Cardiac fibroblast (primary cell): Measurements from ENCODE around the gene SPDYA.

Experiments used
- DNase-seq, 2 donors: peaks; one replicate each; pipeline versions ENCODE4 v3.0.0 to v3.0.0-alpha.2; 2010; ENCODE audit warnings: low read depth in 2 of 2
- H3K4me3 ChIP-seq, 2 donors: replicated peaks in 1 of 2; 1 replicate in 1 of 2; 2 replicates in 1 of 2; pipeline ENCODE4 v1.5.1; 2011; ENCODE audit warnings: low read depth in 2 of 2, low read length in 2 of 2, mild to moderate bottlenecking in 2 of 2, moderate library complexity in 1 of 2
- TF ChIP-seq, protein P1 (sequence below): IDR thresholded peaks from one replicate; pipeline ENCODE4 v1.5.1; 2011; ENCODE audit warnings: low read depth, mild to moderate bottlenecking, low read length, inconsistent platforms

SPDYA gene

DNA sequence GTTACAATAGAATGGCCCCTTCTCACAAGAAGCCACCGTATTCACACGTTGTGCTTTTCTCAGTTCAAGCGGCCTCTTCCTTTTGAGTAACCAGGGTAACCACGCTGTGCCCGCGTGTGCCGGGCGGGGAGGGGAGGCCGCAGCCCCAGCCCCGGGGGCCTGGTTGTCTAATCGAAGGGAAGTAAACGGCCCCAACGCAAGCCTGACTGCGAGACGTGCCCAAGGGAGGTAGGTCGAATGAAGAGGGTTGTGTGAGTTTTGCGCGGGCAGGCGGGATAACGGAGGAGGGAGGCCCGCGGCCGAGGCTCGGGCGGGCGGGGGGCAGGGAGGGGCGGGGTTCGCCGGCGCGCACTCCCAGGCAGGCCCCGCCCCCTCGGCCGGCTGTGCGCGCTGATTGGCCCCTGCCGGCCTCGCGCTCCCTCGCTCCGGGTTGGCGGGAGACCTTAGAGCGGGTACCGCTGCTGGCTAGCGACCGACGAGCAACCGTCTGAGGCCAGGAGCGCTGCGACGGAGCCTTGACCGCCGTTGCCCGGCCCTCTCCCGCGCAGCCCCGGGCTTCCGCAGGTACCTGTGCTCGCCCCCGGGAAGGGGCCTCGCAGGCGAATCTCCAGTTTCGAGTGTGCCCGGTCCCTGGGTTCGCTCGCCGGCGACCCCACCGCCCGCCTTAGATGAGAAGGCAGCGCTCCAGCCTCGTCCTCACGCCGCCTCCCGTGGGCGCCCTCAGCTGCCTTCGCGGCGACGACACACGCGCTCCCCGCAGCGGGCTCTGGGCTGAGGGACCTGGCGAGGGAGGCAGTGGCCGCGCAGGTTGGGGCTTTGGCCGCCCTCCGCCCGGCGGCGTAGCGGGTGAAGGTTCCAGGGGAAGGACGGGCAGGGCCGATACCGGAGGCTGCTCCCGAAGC, at the start of gene SPDYA:
Gene SPDYA, plus strand, starts transcription at position 451 of the 902 bp plus-strand sequence. CDS start 5,181 bp downstream, outside the sequence.
- TF ChIP-seq, protein P1, sequence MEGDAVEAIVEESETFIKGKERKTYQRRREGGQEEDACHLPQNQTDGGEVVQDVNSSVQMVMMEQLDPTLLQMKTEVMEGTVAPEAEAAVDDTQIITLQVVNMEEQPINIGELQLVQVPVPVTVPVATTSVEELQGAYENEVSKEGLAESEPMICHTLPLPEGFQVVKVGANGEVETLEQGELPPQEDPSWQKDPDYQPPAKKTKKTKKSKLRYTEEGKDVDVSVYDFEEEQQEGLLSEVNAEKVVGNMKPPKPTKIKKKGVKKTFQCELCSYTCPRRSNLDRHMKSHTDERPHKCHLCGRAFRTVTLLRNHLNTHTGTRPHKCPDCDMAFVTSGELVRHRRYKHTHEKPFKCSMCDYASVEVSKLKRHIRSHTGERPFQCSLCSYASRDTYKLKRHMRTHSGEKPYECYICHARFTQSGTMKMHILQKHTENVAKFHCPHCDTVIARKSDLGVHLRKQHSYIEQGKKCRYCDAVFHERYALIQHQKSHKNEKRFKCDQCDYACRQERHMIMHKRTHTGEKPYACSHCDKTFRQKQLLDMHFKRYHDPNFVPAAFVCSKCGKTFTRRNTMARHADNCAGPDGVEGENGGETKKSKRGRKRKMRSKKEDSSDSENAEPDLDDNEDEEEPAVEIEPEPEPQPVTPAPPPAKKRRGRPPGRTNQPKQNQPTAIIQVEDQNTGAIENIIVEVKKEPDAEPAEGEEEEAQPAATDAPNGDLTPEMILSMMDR, result no peak
- DNase-seq, result peak; percentile 56 to 72
- H3K4me3 ChIP-seq, result peak within 1 kb of the TSS; percentile 51 to 56

DNA sequence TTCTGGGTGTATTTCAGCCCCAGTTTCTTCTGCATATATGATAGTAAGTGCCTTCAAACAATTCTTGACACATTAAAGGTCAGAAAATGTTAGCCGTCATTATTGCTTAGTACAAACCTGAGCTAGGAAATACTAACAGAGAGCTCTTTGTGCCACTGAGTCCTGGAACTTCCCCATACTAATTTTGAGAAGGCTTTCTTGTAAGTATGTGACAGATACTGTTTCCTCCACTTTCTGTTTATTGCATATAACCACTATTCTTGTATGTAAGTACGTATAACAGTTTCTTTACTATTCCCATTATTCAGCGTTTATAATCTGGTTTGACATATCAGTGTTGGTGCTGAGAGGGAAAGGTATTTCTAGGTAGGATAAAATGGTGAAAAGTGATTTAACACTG, 49.2 kb upstream of the SPDYA start:
- no peak for DNase-seq
- no peak overlapping the region for H3K4me3 ChIP-seq
- TF ChIP-seq, protein P1, result no peak

DNA sequence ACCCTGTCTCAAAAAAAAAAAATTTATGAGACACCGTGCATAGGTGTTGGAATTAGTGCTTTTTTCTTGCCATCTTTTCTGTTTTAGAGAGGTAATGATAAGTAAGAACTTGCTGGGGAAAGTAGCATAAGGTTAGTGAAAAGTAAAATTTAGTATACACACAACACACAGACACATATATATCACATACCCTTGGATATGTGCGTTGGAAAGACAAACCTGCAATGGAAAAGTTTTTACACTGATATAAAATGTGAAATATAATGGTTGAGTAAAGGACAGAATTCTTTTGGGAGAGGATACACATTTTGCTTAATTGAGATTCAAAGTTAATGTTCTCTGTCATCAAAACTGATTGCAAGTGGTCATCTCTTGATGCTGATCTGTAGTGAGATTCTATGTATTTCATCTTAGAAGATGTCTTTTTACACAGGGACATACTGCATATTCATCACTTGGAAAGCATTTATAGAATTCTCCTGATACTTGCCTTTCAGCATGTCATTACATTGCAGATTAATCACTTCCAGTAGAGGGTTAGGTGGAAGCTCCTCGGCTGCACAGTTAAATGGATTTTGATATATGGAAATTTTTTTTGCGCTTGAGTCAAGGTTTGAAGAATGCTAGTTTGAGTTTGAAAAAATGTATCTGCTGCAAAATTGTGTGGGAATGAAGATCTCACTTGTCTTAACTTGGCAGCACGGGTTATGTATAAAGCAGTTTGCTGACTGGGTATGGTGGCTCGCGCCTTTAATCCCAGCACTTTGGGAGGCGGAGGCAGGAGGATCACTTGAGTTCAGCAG, 45.5 kb upstream of the SPDYA start:
- no peak overlapping the region for H3K4me3 ChIP-seq
- peak in 1 of 2 donors; percentile 49 for DNase-seq
- TF ChIP-seq, protein P1, result no peak

DNA sequence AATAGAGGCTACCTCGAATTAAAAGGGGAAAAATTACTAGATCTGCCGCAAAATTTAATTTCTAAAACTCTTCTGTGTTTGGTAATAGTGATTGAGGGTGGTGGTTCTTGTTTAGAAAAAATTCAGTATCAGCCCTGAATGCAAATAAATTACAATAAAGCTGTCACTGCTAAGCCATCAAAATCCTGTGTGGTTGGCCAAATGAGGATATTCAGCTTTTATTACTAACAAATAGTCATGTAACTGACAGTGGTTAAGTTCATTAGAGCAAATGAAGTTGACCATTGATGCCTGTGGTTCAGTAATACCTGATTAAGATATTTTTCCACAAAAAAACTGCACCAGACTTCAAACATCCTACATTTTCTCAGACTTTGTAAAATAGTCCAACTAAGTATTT, 44.6 kb upstream of the SPDYA start:
- H3K4me3 ChIP-seq, result no peak overlapping the region
- DNase-seq, result no peak
- TF ChIP-seq, protein P1, result no peak

DNA sequence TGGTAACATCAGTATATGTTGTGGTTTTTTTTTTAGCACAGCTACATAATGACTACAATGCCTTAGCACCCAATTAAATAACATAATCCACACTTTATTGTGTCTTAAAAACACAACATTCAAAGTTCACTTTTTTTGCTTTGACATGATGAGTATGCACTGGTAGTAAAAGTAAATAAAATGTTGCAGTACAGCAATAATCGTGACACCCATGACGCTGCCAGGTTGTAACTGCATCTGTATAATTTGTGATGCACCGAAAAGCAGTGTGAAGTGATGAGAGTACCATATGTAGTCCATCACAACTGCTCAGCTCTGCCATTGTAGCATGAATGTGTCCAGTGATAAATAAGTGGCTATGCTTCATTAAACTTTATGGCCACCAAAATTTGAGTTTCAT, 43.3 kb upstream of the SPDYA start:
- TF ChIP-seq, protein P1, result no peak
- no peak overlapping the region for H3K4me3 ChIP-seq
- no peak for DNase-seq

DNA sequence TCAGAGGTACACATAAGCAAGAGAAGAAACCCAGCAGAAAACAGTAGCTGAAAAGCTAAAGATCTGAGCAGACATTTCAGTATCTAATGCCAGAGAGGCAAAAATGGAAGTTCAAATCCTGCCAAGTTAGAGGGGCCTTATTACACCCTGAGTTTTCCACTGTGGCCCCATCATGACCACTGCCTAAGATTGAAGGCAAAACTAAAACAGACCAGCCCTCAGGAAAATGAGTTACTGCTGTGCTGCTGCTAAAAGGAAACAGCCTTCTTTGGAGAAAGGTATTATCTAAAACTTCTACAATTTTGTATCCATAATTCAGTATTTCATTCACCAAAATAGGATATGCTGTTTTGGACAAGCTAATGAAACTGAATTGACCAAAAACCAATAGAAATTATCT, 42.2 kb upstream of the SPDYA start:
- H3K4me3 ChIP-seq, result no peak overlapping the region
- no peak for DNase-seq
- TF ChIP-seq, protein P1, result no peak
